GM10248 (cell line): ENCODE results near the gene CAMK1G.
A peak's percentile ranks its signal among the peaks of the same experiment; 100 is the strongest.

Experiments used
- CTCF ChIA-PET: fragments of 300-600 bp; sonication (Branson Sonifier 250); formaldehyde crosslinking; extraction: SDS; loops from one replicate; lab custom pipeline; 2021; ENCODE audit warnings: antibody characterized with exemption; lab: Yijun Ruan, JAX
- POLR2A ChIA-PET: fragments of 350-650 bp; sonication (Branson Sonifier 250); formaldehyde crosslinking; extraction: SDS; loops from one replicate; lab custom pipeline; 2020; ENCODE audit warnings: antibody characterized with exemption; lab: Yijun Ruan, JAX
- DNase-seq: peaks from one replicate; pipeline ENCODE4 v3.0.0; 2012; ENCODE audit errors: extremely low spot score
- TF ChIP-seq, protein P1 (sequence below): IDR thresholded peaks from 2 replicates; pipeline ENCODE4 v1.5.1; 2012; ENCODE audit warnings: mild to moderate bottlenecking, low read depth; ENCODE audit errors: extremely low read depth, missing control alignments, control extremely low read depth

Gene CAMK1G

GRCh38 chr1:209633335-209633997 is 50.0 kb downstream of the CAMK1G start:
- peak; percentile 61 for DNase-seq
- CTCF ChIA-PET = interaction anchor here (1.3 to 2.3 kb wide), 3 partner anchors 9 to 60 kb away, joined by 4 to 7 read pairs (median 5); no protein-coding TSS in a partner anchor

DNA sequence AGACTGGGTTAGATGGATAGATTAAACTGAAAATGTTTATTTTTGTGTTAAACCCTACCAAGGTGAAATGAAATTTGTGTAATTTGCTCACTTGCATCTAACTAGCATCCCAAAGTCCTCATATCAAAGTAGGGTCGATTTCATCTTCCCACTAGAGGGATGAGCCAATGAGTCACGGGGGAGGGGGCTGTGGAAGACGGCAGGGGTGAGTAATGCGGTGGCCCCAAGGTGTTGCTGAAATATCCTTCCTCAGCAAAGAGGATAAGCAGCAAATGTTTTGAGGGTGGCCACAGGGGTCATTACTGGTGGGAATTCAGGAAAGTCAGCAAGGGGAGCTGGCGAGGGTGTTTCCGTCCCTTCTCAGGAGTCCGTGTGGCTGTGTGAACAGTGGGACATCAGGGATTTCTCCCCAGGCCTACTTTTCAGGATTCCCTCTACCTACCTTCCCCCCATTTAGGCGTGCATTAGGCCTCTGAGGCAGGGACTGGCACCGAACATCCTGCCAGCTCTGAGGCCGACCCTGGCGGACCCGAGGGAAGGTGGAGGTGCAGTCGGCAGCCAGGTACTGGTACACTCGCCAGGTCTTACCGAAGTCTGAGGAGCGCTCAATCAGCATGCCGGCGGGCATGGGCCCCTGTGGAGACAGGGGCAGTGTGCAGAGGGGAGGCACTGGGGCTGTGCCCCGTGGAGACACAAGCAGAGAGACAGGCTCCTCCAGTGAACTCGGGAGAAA is 50.7 kb downstream of the CAMK1G start:
- DNase-seq = no peak
- POLR2A ChIA-PET = no interaction called here
- TF ChIP-seq, protein P1, sequence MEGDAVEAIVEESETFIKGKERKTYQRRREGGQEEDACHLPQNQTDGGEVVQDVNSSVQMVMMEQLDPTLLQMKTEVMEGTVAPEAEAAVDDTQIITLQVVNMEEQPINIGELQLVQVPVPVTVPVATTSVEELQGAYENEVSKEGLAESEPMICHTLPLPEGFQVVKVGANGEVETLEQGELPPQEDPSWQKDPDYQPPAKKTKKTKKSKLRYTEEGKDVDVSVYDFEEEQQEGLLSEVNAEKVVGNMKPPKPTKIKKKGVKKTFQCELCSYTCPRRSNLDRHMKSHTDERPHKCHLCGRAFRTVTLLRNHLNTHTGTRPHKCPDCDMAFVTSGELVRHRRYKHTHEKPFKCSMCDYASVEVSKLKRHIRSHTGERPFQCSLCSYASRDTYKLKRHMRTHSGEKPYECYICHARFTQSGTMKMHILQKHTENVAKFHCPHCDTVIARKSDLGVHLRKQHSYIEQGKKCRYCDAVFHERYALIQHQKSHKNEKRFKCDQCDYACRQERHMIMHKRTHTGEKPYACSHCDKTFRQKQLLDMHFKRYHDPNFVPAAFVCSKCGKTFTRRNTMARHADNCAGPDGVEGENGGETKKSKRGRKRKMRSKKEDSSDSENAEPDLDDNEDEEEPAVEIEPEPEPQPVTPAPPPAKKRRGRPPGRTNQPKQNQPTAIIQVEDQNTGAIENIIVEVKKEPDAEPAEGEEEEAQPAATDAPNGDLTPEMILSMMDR = no peak
- CTCF ChIA-PET = interaction anchor here (0.9 to 2.4 kb wide), 8 partner anchors 10 to 114 kb away, joined by 3 to 7 read pairs (median 4); partner anchors contain the start of gene LAMB3

More at GRCh38 chr1:209633335-209633997, 50.0 kb downstream of the CAMK1G start:
- TF ChIP-seq, protein P1 = no peak
- POLR2A ChIA-PET = no interaction called here

DNA sequence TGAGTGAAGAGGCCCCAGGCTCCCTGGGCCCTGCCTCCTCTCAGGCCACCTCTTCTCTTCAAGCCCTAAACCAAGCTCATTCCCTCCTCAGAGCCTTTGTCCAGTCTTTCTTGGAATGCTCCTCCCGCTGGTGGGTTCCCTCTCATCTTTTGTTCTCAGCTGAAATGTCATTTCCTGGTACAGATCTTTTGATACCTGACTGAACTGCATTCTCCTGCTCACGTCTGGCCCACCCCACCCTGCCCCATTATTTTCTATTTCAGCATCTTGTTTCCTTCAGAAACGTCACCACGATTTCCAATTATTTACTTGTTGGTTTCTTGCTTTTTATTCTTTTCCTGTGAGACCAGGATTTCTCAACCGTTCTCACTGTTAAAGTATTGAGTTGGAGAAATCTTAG is 52.3 kb downstream of the CAMK1G start:
- TF ChIP-seq, protein P1 = no peak
- POLR2A ChIA-PET = no interaction called here
- CTCF ChIA-PET = interaction anchor here (1.2 to 2.4 kb wide), 4 partner anchors 9 to 113 kb away, joined by 3 to 7 read pairs (median 5); no protein-coding TSS in a partner anchor
- DNase-seq = no peak

DNA sequence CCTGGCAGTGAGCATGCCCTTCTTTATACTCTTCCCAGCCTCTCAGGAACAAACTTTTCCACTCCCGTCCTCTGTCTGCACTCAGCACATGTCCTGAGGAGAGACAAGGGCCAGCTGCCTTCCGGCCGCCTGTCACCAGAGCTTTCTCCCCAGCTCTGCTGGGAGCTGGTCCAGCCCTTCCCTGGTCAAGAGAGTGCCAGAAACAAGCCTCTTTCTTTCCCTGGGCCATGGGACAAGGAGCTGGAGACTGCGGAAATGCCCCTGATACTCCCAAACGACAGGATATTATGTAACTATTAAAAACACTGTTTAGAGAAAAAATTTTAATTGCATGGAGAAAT is 58.3 kb downstream of the CAMK1G start:
- TF ChIP-seq, protein P1 = no peak
- ChIA-PET POLR2A (no interaction called here), CTCF (interaction anchor here (0.9 to 4.0 kb wide), 11 partner anchors 8 to 106 kb away, joined by 3 to 18 read pairs (median 6); partner anchors contain the start of gene LAMB3)
- DNase-seq = no peak

GRCh38 chr1:209642816-209643215 is 59.3 kb downstream of the CAMK1G start:
- POLR2A ChIA-PET = no interaction called here
- TF ChIP-seq, protein P1 = no peak
- CTCF ChIA-PET = interaction anchor here (1.0 to 4.0 kb wide), 11 partner anchors 10 to 127 kb away, joined by 3 to 18 read pairs (median 6); partner anchors contain the start of gene LAMB3
- no peak for DNase-seq

- ChIA-PET POLR2A (no interaction called here), CTCF (interaction anchor here (1.0 to 4.0 kb wide), 12 partner anchors 9 to 126 kb away, joined by 3 to 18 read pairs (median 4); partner anchors contain the start of gene LAMB3)
- TF ChIP-seq, protein P1 = no peak
- DNase-seq = no peak
Measured at GRCh38 chr1:209643285-209644020, 59.9 kb downstream of the CAMK1G start.
